GM21717 (cell line): ENCODE results near the gene SORCS2.

Experiments used
- ATAC-seq: cut with Tn5 transposase; IDR thresholded peaks from one replicate; pipeline ENCODE4 v1.9.1; 2021; ENCODE audit warnings: mild to moderate bottlenecking, moderate library complexity; ENCODE audit not compliant: unreplicated experiment

SORCS2 gene

DNA sequence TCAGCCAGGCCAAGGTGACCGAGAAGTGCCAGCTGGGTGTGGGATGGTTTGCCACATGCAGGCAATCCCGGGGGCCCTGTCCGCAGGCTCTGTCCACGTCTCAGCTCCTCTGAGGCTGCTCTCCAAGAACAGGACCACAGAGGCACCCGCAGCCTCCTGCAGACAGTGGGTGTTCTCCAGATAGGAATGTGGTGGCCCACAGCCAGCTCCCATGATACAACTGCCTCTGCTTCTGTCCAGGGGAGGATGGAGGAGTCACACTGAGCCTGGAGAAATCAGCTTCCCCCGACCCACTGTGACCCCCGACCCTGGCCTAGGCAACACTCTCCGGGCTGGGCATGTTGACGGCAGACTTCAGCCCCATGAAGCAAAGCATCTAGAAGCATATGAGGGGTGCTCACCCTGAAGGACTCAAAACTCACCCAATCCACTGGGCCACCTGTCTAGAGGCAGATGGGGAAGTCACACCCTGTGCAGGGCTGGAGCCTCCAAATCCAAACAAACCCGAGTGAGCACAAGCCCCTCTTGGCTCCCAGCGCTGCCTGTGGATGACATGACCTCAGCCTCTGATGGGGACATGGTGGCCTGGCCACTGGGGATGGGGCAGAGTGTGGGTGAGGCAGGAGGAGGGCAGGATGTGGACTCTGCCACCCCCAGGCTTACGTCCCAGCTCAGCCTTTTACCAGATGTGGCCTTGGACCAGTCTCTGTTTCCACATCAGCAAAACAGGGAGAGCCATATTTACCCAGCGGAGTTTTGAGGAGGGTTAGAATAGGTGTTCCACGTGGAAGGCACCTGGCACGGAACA, 140.1 kb downstream of the SORCS2 start:
- no peak for ATAC-seq

DNA sequence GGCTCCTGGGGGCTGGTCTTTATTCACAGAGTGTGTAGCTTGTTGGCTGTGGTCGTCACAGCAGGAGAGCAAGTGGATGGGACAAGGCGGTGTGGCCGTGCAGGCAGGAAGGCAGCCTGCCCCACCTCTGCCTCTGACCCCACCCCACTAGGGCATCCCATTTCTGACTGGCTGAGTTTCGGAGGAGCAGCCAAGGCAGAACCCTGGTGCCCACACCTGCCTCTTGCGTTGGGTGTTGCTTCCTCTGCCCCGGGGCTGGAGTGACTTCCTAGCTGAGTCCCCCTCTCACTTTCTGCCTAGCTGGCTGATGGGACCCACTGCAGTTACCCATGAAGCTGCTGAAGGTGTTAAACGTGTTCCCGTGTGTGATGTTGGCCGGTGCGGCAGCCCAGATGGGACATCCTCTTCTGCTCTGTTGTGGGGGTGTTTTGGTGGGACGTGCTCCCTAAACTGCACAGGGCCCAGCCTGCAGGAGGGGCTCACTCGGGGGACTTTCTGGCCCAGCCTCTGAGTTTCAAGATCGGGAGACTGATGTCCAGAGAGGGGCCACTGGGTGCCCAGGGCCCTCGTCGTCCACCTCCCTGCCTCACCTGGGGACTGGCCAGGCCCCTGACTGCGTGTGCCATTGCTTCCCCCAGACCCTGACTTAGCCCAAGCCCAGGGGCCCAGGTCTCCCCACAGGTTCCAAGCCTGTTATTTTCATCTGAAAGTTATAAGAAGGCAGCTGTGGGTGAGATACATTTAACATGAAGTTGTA, 140.9 kb downstream of the SORCS2 start:
- no peak for ATAC-seq

DNA sequence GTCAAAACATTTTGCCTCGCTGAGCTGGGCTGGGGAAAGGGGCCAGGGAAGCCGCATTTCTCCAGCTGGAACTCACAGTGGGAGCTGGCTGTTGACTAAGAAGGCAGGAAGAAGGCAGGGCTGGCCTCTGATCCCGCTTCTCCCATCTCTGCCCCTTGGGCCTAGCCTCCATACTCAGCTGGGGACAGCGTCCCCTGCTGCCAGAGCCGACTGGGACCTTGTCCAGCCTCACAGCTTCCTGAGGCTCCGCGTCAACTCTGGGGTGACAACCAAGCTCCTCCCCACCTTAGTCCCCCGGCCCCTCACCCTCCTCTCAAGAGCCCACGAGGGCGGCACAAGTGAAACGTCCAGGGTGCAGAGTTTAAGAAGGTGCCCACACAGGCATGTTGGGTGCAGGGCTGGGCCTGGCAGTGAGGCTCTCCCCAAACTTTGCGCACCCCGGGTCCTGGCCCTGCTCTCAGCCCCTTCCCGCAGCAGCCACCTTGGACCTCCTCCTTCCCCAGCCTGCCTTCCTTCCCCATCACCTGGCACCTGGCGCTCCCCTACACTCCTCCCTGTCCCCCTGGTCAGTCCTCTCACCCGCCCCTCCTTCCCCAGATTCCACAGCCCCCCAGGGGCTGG, 141.6 kb downstream of the SORCS2 start:
- no peak for ATAC-seq

DNA sequence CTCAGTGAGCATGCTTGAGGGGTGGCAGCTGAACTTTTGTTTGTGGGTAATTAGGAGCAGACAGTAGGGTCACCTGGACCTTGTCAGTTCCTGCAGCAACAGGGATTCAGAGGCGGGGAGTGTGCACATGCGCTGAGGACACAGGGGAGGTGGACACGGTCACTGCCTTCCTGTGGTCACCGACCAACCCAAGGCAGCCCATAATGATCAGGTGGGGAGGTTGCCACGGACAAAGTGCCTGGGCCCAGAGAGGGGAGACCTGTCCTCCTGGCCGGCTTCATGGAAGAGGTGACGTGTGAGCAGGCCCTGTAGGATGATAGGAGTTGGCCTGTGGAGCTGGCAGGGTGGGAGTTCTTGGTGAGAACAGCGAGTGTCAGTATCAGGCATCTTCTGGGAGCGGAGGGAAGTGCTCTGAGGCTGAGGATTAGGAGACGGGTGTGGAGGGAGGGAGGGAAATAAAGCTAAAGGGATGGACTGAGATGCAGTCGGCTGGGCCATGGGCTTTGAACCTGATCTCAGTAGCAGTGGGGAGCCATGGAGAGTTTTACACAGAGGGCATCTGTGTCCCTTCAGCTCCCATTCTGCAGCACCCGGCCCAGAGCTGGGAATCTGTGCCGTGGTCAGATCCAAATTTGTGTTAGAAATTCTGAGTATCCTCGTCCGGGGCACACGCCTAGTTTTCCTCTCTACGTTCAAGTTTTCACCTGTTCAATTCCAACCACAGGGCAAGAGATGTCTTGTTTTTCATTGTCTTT, 142.4 kb downstream of the SORCS2 start:
- ATAC-seq = no peak

DNA sequence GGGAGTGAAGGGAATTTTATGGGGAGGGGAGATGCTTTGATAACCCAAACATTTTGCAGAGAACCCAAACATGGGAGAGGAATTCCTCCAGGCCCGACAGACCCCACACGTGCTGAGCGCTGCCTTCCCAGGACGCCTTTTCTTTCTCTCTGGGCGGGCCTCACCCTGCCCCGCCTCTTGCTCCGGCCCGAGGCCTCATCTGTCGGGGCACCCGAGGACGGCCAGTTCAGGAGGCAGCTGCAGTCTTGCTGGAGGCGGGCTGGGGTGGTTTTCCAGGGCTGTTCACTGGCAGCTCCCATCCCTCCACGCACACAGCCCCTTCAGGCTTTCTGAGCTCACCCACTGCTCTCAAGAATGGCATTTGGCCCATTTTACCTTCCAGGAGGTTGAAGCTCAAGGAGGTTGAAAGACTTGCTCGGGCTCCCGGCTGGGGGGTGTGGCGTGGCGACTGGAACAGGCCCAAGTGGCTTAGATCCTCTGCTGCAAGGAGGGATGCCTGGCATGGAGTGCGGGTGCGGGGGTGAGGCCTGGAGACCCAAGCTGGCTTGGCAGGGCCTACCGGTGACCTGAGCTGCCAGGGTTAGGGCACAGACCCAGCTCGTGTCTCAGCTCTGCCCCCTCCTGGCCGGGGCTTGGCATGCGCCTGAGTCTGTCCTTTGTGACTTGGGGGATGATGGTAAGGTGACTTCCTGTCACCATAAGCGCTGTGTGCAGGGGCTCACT, 143.2 kb downstream of the SORCS2 start:
- ATAC-seq = no peak

DNA sequence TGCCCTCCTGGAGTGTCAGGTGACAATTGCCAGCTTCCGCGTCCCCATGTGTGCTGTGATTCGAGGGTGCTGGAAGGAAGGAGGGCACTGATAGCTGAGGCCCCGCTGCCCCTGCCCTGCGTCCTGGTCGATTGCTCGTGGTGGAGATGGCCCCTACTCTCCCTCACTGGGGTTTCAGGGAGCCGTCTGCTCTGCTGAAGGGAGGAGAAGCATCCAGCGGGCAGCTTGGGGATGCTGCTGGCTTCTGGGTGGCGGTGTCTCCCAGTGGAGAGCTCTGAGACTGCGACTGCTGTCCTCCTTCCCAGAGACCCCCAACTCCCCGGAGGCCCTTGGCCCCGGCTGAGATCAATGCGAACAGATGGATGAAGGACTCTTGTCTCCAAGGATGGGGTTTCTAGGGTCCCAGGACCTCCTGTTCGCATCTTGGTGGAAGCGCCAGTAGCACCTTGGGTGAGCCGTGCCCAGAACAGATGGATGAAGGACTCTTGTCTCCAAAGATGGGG, 143.8 kb downstream of the SORCS2 start:
- ATAC-seq = no peak

DNA sequence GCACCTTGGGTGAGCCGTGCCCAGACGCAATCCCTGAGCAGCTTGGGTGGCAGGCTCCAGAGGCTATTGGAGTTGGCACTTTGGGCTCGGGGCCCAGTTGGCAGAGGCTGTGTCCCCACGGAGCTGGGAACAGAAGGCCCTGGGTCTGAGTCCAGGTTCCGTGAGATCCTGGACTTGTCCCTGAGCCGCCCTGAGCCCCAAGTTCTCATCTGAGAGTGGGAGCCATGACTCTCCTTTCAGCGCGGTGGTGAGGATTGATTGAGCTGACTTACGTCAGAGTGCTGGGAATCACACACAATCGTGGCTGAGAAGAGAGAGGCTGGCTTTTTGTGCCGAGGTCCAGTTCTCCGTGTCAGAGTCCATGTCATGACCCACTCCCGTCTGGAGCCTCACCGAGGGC, 144.4 kb downstream of the SORCS2 start:
- ATAC-seq = no peak

DNA sequence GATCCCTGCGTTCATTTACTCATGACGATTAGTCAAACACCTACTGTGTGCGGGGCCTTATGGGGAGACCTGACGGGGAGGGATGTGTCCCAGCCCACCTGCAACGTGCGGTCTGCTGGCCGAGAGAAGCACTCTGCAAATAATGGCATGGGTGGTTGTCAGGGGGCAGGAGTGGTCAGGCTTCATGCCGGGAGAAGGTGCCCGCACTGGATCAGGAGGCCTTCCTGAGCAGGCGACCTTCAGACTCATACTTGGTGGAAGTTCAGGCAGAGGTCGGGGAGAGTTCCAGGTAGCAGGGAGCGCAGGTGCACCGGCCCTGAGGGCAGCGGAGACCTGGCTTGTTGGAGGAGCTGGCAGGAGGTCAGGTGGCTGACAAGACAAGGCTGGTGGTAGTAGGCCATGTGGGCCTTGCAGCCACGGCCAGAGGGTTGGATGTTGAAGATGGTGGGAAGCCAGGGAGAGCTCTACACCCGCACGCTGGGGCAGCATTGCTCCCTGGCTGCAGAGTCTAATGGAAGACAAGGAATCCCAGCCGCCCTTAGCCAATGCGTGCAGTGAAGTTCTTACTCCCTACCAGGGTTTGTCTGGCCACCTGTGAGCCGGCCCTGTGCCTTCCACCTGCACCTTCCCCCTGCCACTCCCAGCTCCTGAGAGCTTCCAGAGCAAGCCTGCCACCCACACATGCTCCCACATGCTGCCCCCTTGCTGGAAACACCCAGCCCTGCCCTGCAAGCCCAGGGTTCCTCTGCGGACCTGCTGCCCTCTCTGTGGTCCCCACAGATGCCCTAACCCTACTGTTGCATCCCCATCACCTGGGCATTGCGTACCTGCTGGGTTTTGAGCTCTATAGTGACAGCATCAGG, 145.1 kb downstream of the SORCS2 start:
- no peak for ATAC-seq

DNA sequence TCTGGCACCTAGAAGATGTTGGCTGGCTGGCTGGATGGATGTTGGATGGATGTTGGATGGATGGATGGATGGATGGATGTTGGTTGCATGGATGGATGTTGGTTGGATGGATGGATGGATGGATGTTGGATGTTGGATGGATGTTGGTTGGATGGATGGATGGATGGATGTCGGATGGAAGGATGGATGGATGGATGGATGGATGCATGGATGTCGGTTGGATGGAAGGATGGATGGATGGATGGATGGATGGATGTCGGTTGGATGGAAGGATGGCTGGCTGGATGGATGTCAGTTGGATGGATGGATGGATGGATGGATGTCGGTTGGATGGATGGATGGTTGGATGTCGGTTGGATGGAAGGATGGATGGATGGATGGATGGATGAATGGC, 145.7 kb downstream of the SORCS2 start:
- no peak for ATAC-seq

DNA sequence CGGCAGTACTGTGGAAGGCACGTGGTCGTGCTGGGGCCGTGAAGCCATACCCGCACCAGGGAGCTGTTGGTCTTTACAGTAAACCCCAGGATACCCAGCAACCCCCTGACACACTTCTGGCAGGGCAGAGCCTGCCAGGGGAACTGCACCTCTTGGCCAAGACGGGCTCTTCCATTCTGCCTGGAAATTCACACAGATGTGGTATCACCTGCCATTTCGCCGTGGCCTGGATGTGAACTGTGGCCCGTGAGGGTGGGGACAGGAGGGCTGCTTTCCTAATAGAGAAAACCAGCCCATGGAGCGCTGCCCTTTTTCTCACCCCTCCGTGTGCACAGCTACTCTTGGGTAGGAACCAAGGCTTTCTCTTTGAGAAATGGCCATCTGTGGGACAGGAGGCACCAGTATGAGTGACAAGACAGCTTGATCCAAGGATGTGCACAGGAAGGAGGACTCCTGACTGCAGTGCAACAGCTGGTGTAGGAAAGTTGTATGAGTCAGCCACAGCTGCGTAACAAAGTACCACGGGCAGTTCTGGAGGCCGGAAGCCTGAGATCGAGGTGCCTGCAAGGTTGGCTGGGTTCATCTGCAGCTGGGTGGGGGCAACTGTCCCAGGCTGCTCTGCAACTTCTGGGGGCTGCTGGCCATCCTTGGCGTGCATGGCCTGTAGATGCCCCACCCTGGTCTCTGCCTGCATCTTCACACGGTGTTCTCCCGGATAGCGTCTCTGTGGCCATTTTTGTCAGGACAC, 146.7 kb downstream of the SORCS2 start:
- no peak for ATAC-seq

DNA sequence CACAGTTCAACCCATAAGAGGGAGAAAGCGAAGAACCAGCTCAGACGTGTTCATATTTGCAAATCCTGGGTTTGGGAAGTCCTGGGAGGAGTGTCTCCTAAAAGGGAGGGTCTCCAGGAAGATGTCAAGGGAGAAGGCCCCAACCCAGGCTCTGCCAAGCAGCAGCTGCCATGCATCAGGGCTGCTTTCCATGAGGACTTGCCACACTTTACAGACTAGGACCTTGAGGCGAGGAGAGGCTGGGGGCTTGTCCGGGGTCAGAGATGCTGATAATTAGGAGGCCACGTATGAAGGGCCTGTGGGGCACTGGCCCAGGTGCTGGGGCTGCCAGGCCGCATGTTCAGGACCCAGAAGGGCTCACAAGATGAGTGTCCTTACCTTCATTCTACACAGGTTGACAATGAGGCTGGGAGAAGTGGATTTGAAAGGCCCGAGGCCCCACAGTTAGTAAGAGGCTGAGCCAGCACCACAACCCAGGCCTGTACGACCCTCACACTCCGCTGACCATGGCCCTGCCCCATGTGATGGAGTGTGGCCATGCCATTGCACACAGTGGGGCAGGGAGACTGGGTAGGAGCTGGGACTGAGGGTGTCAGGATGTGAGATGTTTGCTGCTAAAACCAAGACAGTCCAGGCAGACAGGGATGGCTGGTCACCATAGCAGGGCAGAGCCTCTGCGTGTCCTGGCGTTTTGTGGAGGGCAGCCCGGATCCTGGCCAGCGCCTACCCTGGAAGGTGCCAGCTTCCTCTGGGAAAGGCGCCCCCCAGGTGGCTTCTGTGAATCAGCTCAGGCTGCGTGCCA, 147.6 kb downstream of the SORCS2 start:
- no peak for ATAC-seq

DNA sequence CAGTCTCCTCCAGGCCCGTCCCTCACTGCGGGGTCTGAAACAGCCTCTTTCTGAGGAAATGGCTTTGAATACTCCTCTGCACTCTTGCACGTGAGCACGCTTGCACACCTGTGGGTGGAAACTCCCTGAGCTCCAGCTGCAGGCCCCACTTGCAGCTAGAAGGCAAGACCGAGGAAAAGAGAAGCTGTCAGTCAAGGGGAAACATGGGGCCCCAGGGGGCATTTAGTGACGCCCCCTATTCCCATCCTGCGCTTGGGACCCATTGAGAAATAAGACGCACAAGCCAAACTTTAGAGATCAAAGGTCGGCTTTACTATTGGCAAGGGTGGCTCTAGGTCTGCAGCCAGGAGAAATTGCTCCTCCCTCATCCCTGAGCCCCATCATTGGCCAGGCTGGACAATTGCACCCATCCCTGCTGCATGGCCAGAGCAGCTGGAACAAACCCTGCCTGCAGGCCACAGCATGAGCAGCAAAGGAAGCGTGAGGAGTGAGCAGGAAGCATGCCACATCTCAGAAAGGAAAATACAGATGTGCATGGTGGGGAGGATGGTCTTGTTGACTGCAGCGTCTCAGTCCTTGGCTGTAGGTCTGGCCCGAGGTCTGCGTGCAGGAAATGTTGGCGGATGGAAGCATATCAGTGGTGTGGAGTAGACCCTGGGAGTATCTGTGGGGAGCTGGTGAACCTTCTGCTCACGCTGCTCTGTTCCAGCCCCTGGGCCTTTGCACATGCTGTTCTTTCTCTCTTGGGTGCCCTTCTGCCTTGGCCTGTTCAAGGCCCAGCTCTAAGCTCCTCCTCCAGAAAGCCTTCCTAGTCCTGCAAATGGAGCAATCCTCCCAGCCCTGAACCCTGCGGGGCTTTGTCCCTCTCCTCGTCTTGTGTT, 148.5 kb downstream of the SORCS2 start:
- no peak for ATAC-seq

DNA sequence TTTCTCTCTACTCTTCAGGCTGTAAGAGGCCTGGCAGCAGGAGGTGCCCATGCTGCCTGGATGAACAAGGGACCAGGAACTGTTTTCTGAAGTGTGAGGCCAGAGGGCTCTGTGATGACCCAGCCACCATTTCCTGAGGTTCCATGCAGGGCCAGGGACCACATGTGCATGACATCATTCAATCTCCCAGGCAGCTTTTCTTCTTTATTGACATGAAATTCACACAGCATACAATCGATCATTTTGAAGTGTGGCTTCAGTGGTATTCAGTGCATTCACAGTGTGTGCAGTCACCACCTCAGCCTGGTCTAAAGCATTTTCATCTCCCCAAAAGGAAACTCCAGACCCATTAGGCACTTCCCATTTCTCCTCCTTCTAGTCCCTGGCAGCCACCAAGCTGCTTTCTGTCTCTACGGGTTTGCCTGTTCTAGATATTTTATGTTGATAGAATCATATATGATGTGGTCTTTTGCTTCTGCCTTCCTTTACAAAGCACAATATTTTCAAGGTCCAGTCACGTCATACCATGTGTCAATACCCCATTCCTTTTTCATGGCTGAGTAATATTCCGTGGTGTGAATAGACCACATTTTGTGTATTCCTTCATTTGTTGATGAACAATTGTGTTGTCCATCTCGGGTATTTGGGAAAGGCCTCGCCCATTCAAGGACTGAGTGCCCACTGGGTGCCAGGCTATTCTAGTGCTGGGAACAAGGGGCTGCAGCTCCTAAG, 149.3 kb downstream of the SORCS2 start:
- no peak for ATAC-seq

DNA sequence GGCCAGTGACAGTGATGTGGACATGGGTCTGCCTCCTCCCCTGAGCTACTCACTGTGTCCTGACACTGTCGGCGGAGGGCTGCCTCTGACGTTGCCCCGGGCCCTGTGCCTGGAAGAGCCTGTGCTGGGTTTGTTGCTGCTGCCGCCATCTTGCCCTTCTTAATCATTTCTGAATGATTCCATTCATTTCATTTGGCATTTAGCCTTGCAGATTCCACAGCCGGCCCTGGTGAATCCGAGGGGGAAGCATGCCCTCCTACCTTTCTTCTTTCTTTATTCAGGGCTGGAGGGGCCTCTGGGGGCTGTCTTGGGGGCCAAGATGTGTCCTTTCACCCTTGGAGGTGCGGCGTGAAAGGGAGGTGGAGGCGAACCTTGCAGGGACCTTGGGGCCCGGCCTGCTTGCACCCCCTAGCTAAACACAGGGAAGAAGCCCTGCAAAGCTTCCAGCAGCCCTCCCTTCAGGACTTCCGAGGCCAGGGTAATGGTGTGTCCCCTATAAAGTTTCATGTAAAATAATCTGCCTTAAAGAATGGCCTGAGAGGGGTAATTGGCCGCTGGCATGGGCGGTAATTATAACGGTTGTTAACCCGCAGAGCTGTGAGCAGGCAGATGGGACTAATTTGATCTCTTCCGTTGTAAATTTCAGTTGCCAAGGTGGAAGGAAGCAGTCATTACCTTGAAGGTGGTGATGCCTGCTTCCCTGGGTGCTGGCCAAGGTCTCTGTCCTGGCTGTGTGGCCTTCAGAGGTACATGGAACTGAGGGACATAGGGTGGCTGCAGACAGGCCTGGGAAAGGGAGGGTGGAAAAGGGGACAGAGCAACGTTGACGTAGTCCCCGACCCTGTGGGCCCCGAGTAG, 150.1 kb downstream of the SORCS2 start:
- no peak for ATAC-seq

DNA sequence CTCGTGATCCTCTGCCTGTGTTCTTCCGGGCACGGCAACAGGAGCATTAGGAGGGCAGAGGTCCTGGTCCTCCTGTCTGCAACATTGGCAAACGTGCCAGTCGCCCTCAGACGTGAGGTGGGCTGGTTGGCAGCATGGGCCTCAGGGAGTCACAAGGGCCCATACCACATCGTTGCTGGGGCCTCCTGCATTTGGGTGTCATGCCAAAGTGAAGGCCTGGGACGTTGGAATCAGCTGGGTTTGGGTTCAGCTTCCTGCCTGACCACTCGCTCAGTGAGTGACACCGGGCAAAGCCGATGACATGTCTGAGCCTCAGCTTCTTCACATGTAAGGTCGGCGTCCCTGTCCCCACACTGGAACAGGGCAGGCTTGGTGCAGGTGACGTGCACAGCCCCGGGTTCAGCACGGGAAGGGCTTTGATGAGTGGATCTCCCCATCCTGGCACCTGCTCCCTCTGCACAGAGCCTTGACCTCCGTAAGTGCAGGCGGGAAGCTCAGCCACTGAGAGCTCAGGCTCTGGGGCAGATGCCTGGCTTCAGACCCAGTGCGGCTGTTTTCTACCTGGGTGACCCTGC, 150.8 kb downstream of the SORCS2 start:
- ATAC-seq = no peak
